Measurements from ENCODE around the gene ORM2. TPM values are rescaled to one million over a fixed set of nuclear protein-coding genes. Genes with fewer than 3 reads are reported as not detected.

The ORM2 gene
- total and polyA plus RNA-seq, 2 of the 8 experiments (the other 6 are each of a cell fraction or from before 2014, with no cell fraction given), result 1.3 TPM; not detected in 1

GRCh38 chr9:114317665-114318357 is 11.9 kb upstream of the ORM2 start:
- Histone ChIP-seq H2AK5ac (ENCODE audit: low read depth, low read length) (no peak overlapping the region), H3K27ac (ENCODE audit: low read depth, low read length) (no peak overlapping the region), H3K56ac (replicated peaks; ENCODE audit: insufficient read length, low read depth, low read length) (no peak overlapping the region)

More at GRCh38 chr9:114317665-114318357, 11.9 kb upstream of the ORM2 start:
- POLR2A ChIA-PET (ENCODE audit: partially characterized antibody), result no interaction called here
- no peak overlapping the region for H2AFZ ChIP-seq (ENCODE audit: low read length)
- no peaks in the 10 kb centered on the region for H3K4me1 ChIP-seq (replicated peaks in 1 of 4; ENCODE audit: control insufficient read depth in 3 of 4, insufficient read depth in 4 of 4, low read length in 3 of 4)
- no peak for FAIRE-seq
- H4K5ac ChIP-seq (ENCODE audit: insufficient read length, low read depth, low read length), result no peak overlapping the region
- H3K4me2 ChIP-seq (ENCODE audit: insufficient read depth in 1 of 2, low read depth in 2 of 2, low read length in 2 of 2), result no peak overlapping the region
- H2BK15ac ChIP-seq (ENCODE audit: low read length), result no peak overlapping the region
- no peaks in the 10 kb centered on the region for H3K27me3 ChIP-seq (replicated peaks in 1 of 4; ENCODE audit: control insufficient read depth in 3 of 4, extremely low read depth in 1 of 4, insufficient read depth in 3 of 4, low read length in 3 of 4)
- H2BK20ac ChIP-seq (ENCODE audit: low read length), result no peak overlapping the region
- CTCF ChIA-PET (ENCODE audit: partially characterized antibody), result interaction anchor here (0.5 to 4.6 kb wide), 3 partner anchors 100 to 235 kb away, joined by 3 to 29 read pairs (median 6); no protein-coding TSS in a partner anchor
- H3K4ac ChIP-seq (replicated peaks; ENCODE audit: insufficient read length, low read depth, low read length), result no peak overlapping the region
- H3K14ac ChIP-seq (ENCODE audit: insufficient read length), result no peak overlapping the region
- no peaks in the 10 kb centered on the region for H3K79me1 ChIP-seq (ENCODE audit: low read depth, low read length)
- peak in 1 of 2 experiments; percentile 22 for DNase-seq (ENCODE audit: low read depth in 1 of 2, low spot score in 2 of 2)
- H3K9me3 ChIP-seq (ENCODE audit: insufficient read depth in 2 of 2, low read depth in 1 of 2, low read length in 1 of 2), result no peaks in the 10 kb centered on the region
- H3K4me3 ChIP-seq (ENCODE audit: extremely low read depth in 1 of 4, insufficient read depth in 2 of 4, low read depth in 3 of 4, low read length in 4 of 4), result no peak overlapping the region
- H3K79me2 ChIP-seq (ENCODE audit: control insufficient read depth in 1 of 2, insufficient read depth in 2 of 2, low read length in 2 of 2), result no peaks in the 10 kb centered on the region
- no peak overlapping the region for H4K91ac ChIP-seq (replicated peaks; ENCODE audit: insufficient read length, low read length)
- no peak overlapping the region; the same call in 1 of the 2 replicates for H3K18ac ChIP-seq (ENCODE audit: extremely low read depth, low read length)
- no peaks in the 10 kb centered on the region for H3K36me3 ChIP-seq (ENCODE audit: control insufficient read depth in 2 of 4, insufficient read depth in 4 of 4, low read length in 3 of 4)
- no peak overlapping the region for H3K9ac ChIP-seq (replicated peaks in 1 of 4; ENCODE audit: extremely low read depth in 1 of 4, low read depth in 3 of 4, low read length in 3 of 4)
- WGBS, 2 experiments (ENCODE audit: extremely low coverage in 1 of 2, insufficient coverage in 1 of 2, insufficient read length in 1 of 2, insufficient replicate concordance in 2 of 2, low coverage in 1 of 2, low lambda C conversion rate in 2 of 2, missing lambda C conversion rate in 1 of 2), result 84% methylated on average over 8 of the region's 8 CpGs; no CpG with 5 or more reads in 1 of the 2 experiments
- no peak overlapping the region for H3K23ac ChIP-seq (ENCODE audit: insufficient read length)
- H4K8ac ChIP-seq (ENCODE audit: extremely low read depth, insufficient read depth, low read length), result no peak overlapping the region
- TF ChIP-seq BCL11A (IDR thresholded peaks at IDR 0.05; ENCODE audit: low read depth in 2 of 2, low read length in 2 of 2) (no peak), SIN3A (conservative IDR thresholded peaks at IDR 0.05 in 1 of 2, IDR thresholded peaks at IDR 0.05 in 1 of 2; ENCODE audit: low read depth in 1 of 2, low read length in 2 of 2) (no peak)
- no peak overlapping the region for H2BK120ac ChIP-seq (replicated peaks; ENCODE audit: low read depth, low read length)
- no peak overlapping the region for H2BK12ac ChIP-seq (ENCODE audit: low read depth, low read length)
- H3K23me2 ChIP-seq (ENCODE audit: low read depth, low read length), result peaks cover 1% of the 10 kb centered on the region; the same call in 1 of the 2 replicates
- H4K20me1 ChIP-seq (replicated peaks in 1 of 2; ENCODE audit: control insufficient read depth in 1 of 2, insufficient read depth in 2 of 2, low read length in 2 of 2), result no peaks in the 10 kb centered on the region
- H2BK5ac ChIP-seq (ENCODE audit: low read depth, low read length), result no peak overlapping the region
